IMR-90 (cell line): Measurements from ENCODE around the gene MTR. TPM values are rescaled to one million over a fixed set of nuclear protein-coding genes. Genes with fewer than 3 reads are reported as not detected.

Experiments used
- ATAC-seq: fragments of 200-7000 bp; cut with Tn5 transposase; 2 replicates; pipeline ENCODE4 v1.9.1; 2020; ENCODE audit warnings: low read depth, mild to moderate bottlenecking, moderate library complexity
- BruUV-seq: library from RNA; stranded (reverse); fragments of 400-500 nt; replicated peaks from 2 replicates; lab custom pipeline; 2021; lab: Mats Ljungman, UMichigan
- CTCF ChIA-PET: fragments of 300-600 bp; formaldehyde crosslinking; extraction: SDS; loops from one replicate; lab custom pipeline; 2021; ENCODE audit warnings: antibody characterized with exemption; lab: Yijun Ruan, JAX
- POLR2A ChIA-PET: fragments of 300-600 bp; sonication (Branson Sonifier 250); formaldehyde crosslinking; loops from one replicate; lab custom pipeline; 2022; ENCODE audit warnings: antibody characterized with exemption; ENCODE audit not compliant: unreplicated experiment; lab: Charles Lee
- DNase-seq: peaks from one replicate; pipeline ENCODE4 v3.0.0; 2013
- H2AFZ ChIP-seq: replicated peaks from 2 replicates; pipeline ENCODE3; 2013; ENCODE audit warnings: low read length, mild to moderate bottlenecking; ENCODE audit not compliant: poor library complexity
- H2AK5ac ChIP-seq: 2 replicates; pipeline ENCODE4 v1.6.1; 2013; ENCODE audit warnings: low read depth, low read length, inconsistent platforms
- H2AK9ac ChIP-seq: replicated peaks from 2 replicates; pipeline ENCODE3; 2013; ENCODE audit warnings: mild to moderate bottlenecking, low read depth, low read length, moderate library complexity; ENCODE audit not compliant: poor library complexity
- H2BK120ac ChIP-seq: 2 replicates; pipeline ENCODE4 v1.6.1; 2013; ENCODE audit warnings: low read depth, low read length, inconsistent platforms
- H2BK15ac ChIP-seq: 3 replicates; pipeline ENCODE4 v1.6.1; 2013; ENCODE audit warnings: low read depth, low read length, inconsistent platforms
- H2BK20ac ChIP-seq: 2 replicates; pipeline ENCODE4 v1.6.1; 2013; ENCODE audit warnings: low read depth, mild to moderate bottlenecking, inconsistent platforms, low read length, moderate library complexity
- H2BK5ac ChIP-seq: 2 replicates; pipeline ENCODE4 v1.6.1; 2013; ENCODE audit warnings: mild to moderate bottlenecking, low read depth, low read length, inconsistent platforms; ENCODE audit not compliant: poor library complexity, severe bottlenecking
- H3K14ac ChIP-seq: replicated peaks from 2 replicates; pipeline ENCODE4 v1.6.1; 2013; ENCODE audit warnings: low read depth, low read length, inconsistent platforms
- H3K18ac ChIP-seq: 2 replicates; pipeline ENCODE4 v1.6.1; 2013; ENCODE audit warnings: low read depth, low read length, control low read depth
- H3K23ac ChIP-seq: 2 replicates; pipeline ENCODE4 v1.6.1; 2013; ENCODE audit warnings: low read depth, low read length, inconsistent platforms
- H3K27ac ChIP-seq: 2 replicates; pipeline ENCODE4 v1.5.1; 2013; ENCODE audit warnings: mild to moderate bottlenecking, control low read depth, low read length; ENCODE audit not compliant: insufficient read depth
- H3K27me3 ChIP-seq: 2 replicates; pipeline ENCODE4 v1.6.1; 2013; ENCODE audit warnings: low read length; ENCODE audit not compliant: control insufficient read depth, insufficient read depth
- H3K36me3 ChIP-seq: 2 replicates; pipeline ENCODE4 v1.6.1; 2013; ENCODE audit warnings: low read length, mixed read lengths; ENCODE audit not compliant: control insufficient read depth, insufficient read depth
- H3K4ac ChIP-seq: 2 replicates; pipeline ENCODE4 v1.6.1; 2013; ENCODE audit warnings: low read depth, low read length, inconsistent platforms
- H3K4me1 ChIP-seq: 2 replicates; pipeline ENCODE4 v1.6.1; 2013; ENCODE audit warnings: low read length, mixed read lengths; ENCODE audit not compliant: control insufficient read depth, insufficient read depth
- H3K4me2 ChIP-seq: 2 replicates; pipeline ENCODE4 v1.6.1; 2013; ENCODE audit warnings: low read depth, mild to moderate bottlenecking, control low read depth, low read length, moderate library complexity
- H3K4me3 ChIP-seq: 2 replicates; pipeline ENCODE4 v1.5.1; 2013; ENCODE audit warnings: low read depth, mild to moderate bottlenecking, control low read depth, low read length, moderate library complexity; ENCODE audit not compliant: insufficient read depth
- H3K56ac ChIP-seq: 2 replicates; pipeline ENCODE4 v1.6.1; 2013; ENCODE audit warnings: low read length, inconsistent platforms; ENCODE audit not compliant: insufficient read depth; ENCODE audit errors: extremely low read depth
- H3K79me1 ChIP-seq, 2 experiments: 2 replicates each; pipeline ENCODE4 v1.6.1; 2013; ENCODE audit warnings: low read length in 2 of 2, inconsistent platforms in 1 of 2, low read depth in 1 of 2
- H3K9ac ChIP-seq: 2 replicates; pipeline ENCODE4 v1.6.1; 2013; ENCODE audit warnings: low read depth, low read length, control low read depth
- H3K9me1 ChIP-seq: 2 replicates; pipeline ENCODE4 v1.6.1; 2013; ENCODE audit warnings: low read length, inconsistent platforms; ENCODE audit not compliant: insufficient read depth
- H3K9me3 ChIP-seq: 2 replicates; pipeline ENCODE4 v1.6.1; 2013; ENCODE audit warnings: low read length; ENCODE audit not compliant: control insufficient read depth, insufficient read depth
- H4K20me1 ChIP-seq: 2 replicates; pipeline ENCODE4 v1.6.1; 2013; ENCODE audit warnings: low read length, inconsistent platforms; ENCODE audit not compliant: insufficient read depth
- H4K5ac ChIP-seq: 2 replicates; pipeline ENCODE4 v1.6.1; 2013; ENCODE audit warnings: mild to moderate bottlenecking, low read depth, low read length, control low read depth
- H4K8ac ChIP-seq, 2 experiments: 2 replicates each; pipeline ENCODE4 v1.6.1; 2013; ENCODE audit warnings: low read depth in 2 of 2, low read length in 2 of 2, control low read depth in 1 of 2, inconsistent platforms in 1 of 2
- H4K91ac ChIP-seq: 2 replicates; pipeline ENCODE4 v1.6.1; 2013; ENCODE audit warnings: low read depth, low read length, inconsistent platforms; ENCODE audit not compliant: insufficient read depth
- MXI1 ChIP-seq: IDR thresholded peaks from 2 replicates; pipeline ENCODE4 v1.6.1; 2012; ENCODE audit warnings: low read depth, mild to moderate bottlenecking, low read length, moderate library complexity, borderline replicate concordance
- NFE2L2 ChIP-seq: fragments of 150-350 bp; IDR thresholded peaks from 2 replicates; pipeline ENCODE4 v1.6.1; 2016; ENCODE audit warnings: low read depth, mild to moderate bottlenecking, low read length
- WGBS, 2 experiments: methylation state at CpG; one replicate each; pipeline versions ENCODE4 v1.1.5 to v1.1.7; 2013; ENCODE audit warnings: missing lambda C conversion rate in 2 of 2; ENCODE audit not compliant: insufficient read length in 1 of 2; ENCODE audit errors: extremely low coverage in 2 of 2; 5-methylcytosine and 5-hydroxymethylcytosine counted together
- dilution Hi-C: fragments of 300-500 bp; cut with HindIII; formaldehyde crosslinking; loops from one replicate; pipeline ENCODE4 v1.14.3; 2018; ENCODE audit warnings: low sequenced_read_pairs; ENCODE audit not compliant: unreplicated experiment
- in situ Hi-C: fragments of 300-500 bp; cut with MboI; formaldehyde crosslinking; loops from 3 replicates; pipeline ENCODE4 v1.14.3; 2019; ENCODE audit warnings: low sequenced_read_pairs, inconsistent platforms, mixed read lengths
- intact Hi-C: fragments of 100-400 bp; cut with micrococcal nuclease; formaldehyde crosslinking; loops from 2 replicates; pipeline ENCODE4 v1.10.0; 2022
- polyA plus RNA-seq, 3 experiments: library from polyadenylated mRNA; depleted of rRNA; stranded (reverse); fragments of >200 nt; gene quantifications; 2 replicates each; pipeline ENCODE4 v1.2.3, GENCODE V29; 2012; ENCODE audit warnings: low replicate concordance in 1 of 3
- total RNA-seq: library from RNA; depleted of rRNA; stranded (reverse); fragments of >200 nt; gene quantifications from 2 replicates; pipeline ENCODE4 v1.2.3, GENCODE V29; 2012

MTR gene
- total and polyA plus RNA-seq, 2 of the 4 experiments (the other 2 are of a cell fraction), result 7.7 to 31.0 TPM

DNA sequence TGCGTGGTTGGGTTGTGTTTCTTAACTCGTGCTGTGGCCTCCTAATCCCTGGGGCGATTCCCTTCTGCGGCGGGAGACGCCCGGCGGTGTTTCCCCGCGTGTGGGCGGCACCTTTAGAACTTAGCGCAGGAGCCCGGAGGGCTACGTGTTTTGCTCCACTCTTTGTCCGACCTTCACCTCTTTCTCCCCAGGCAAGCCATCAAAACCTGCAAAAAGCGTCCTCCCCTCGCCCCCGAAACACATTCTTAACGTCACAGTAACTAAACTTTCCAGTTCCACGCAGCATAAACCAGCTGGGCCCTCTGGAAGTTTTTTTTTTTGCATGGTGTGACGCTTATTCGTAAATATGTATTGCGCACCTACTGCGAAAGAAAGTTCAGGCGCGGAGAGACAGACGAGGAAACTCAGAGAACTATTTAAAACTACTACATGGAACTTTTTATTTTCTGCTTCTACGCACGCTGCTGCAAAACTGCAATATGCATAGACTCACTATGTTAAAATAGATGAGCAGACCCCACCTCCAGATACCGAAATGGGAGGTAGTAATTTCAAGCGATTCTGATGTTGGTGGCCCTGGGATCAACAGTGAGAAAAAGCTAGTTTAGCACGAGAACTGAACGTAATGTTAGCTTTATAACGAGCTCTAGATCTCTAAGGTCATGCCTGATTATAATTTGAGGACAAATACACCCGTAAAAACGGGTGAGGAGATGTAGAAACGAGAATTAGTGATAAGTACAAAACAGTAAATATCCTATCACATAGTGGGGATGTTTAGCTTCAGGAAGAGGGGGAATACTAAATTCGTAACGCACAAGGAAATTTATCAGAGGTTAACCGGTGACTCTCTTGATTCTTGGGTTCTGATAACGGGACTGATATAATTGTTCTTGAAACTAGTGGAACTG is 920 bp downstream of the MTR start:
- H3K27me3 ChIP-seq, result no peaks in the 10 kb centered on the region
- 0% methylated on average over 12 of the region's 41 CpGs; no CpG with 5 or more reads in 1 of the 2 experiments for WGBS, 2 experiments
- no peaks in the 10 kb centered on the region for H3K9me3 ChIP-seq
- peak overlapping the region; percentile 97 for H2AK9ac ChIP-seq
- no peak overlapping the region for H2BK20ac ChIP-seq
- H4K5ac ChIP-seq, result peak overlapping the region; percentile 64
- H4K20me1 ChIP-seq, result no peaks in the 10 kb centered on the region
- no peaks in the 10 kb centered on the region for H3K4me1 ChIP-seq
- H3K79me1 ChIP-seq, result peaks cover 16 to 28% of the 10 kb centered on the region in 2 experiments
- H2BK5ac ChIP-seq, result peak overlapping the region; percentile 69
- POLR2A ChIA-PET, result no interaction called here
- dilution Hi-C loops (no loop called here), in situ Hi-C loops (no loop called here), intact Hi-C loops (loop anchor here (5.0 to 10.0 kb wide), 2 partner anchors 71 to 191 kb away; partner anchors contain the start of gene HEATR1)
- peak overlapping the region; percentile 30; the same call in 1 of the 2 replicates for H2BK120ac ChIP-seq
- peak overlapping the region; percentile 77 for H4K91ac ChIP-seq
- no peaks in the 10 kb centered on the region for H3K36me3 ChIP-seq
- H2BK15ac ChIP-seq, result peak overlapping the region; percentile 39; the same call in 1 of the 3 replicates
- H3K9me1 ChIP-seq, result no peaks in the 10 kb centered on the region
- peak overlapping the region; percentile 81 for H3K9ac ChIP-seq
- no TSS peak for BruUV-seq
- H2AK5ac ChIP-seq, result peak overlapping the region; percentile 76
- H4K8ac ChIP-seq, result peak overlapping the region; percentile 87 to 93
- H3K14ac ChIP-seq, result peak overlapping the region; percentile 80
- CTCF ChIA-PET, result no interaction called here
- H3K4ac ChIP-seq, result peak overlapping the region; percentile 81
- peak overlapping the region; percentile 99 for H2AFZ ChIP-seq
- peak overlapping the region; percentile 61 for H3K4me3 ChIP-seq
- no peak for TF ChIP-seq NFE2L2
- TF ChIP-seq MXI1, result peak; percentile 1; the same call in 1 of the 2 replicates
- peak overlapping the region; percentile 99 for H3K4me2 ChIP-seq
- H3K27ac ChIP-seq, result peak overlapping the region; percentile 65
- H3K56ac ChIP-seq, result peak overlapping the region; percentile 56; the same call in 1 of the 2 replicates
- peak overlapping the region; percentile 95 for H3K23ac ChIP-seq
- ATAC-seq, result peak; percentile 10; the same call in 1 of the 2 replicates
- peak; percentile 62 for DNase-seq
- H3K18ac ChIP-seq, result peak overlapping the region; percentile 32
